Liver (tissue), 3 donors: Measurements from ENCODE around the gene DTWD2.

Experiments used
- GABPA ChIP-seq, 2 donors: IDR thresholded peaks in 1 of 2; conservative IDR thresholded peaks in 1 of 2; 2 replicates each; pipeline ENCODE4 v1.6.1; 2016; ENCODE audit warnings: antibody characterized with exemption in 2 of 2, mild to moderate bottlenecking in 1 of 2, moderate library complexity in 1 of 2
- JUND ChIP-seq, 2 donors: IDR thresholded peaks; 2 replicates each; pipeline ENCODE4 v1.6.1; 2016; ENCODE audit warnings: antibody characterized with exemption in 2 of 2
- RXRA ChIP-seq, 2 donors: IDR thresholded peaks; 2 replicates each; pipeline ENCODE4 v1.6.1; 2017 to 2018; ENCODE audit warnings: antibody characterized with exemption in 2 of 2, mild to moderate bottlenecking in 1 of 2
- TAF1 ChIP-seq: conservative IDR thresholded peaks from 2 replicates; pipeline ENCODE4 v1.6.1; 2016; ENCODE audit warnings: antibody characterized with exemption, mild to moderate bottlenecking
- TF ChIP-seq, protein P1 (sequence below): fragments of 150-350 bp; IDR thresholded peaks from 2 replicates; pipeline ENCODE4 v1.5.1; 2017; ENCODE audit warnings: improper control_type of control experiment, low read depth, low read length; ENCODE audit not compliant: missing input control
- TF ChIP-seq, protein P2 (sequence below): IDR thresholded peaks from 2 replicates; pipeline ENCODE4 v1.6.1; 2016; ENCODE audit warnings: antibody characterized with exemption
- TF ChIP-seq, protein P3 (sequence below): IDR thresholded peaks from 2 replicates; pipeline ENCODE4 v1.6.1; 2016; ENCODE audit warnings: antibody characterized with exemption
- TF ChIP-seq, protein P4 (sequence below): IDR thresholded peaks from 2 replicates; pipeline ENCODE4 v1.6.1; 2016; ENCODE audit warnings: antibody characterized with exemption, mild to moderate bottlenecking
- TF ChIP-seq, protein P5 (sequence below): IDR thresholded peaks from 2 replicates; pipeline ENCODE4 v1.6.1; 2016; ENCODE audit warnings: antibody characterized with exemption
- donor health status: healthy.
- donor health status: healthy.

DNA sequence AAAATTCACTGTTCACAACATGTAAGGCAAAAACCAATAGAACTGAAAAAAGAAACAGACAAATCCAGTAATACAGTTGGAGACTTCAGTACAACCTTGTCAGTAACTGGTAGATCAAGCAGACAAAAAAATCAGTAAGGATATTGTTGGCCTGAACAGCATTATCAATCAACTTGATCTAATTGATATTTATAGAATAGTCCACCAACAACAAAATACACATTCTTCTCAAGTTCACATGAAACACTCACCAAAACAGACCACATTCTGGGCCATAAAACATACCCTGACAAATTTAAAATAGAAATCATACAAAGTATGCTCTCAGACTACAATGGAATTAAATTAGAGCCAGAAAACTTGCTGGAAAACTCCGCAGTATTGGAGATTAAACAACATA lies 56.8 kb downstream of the DTWD2 start:
- TF ChIP-seq, protein P1, sequence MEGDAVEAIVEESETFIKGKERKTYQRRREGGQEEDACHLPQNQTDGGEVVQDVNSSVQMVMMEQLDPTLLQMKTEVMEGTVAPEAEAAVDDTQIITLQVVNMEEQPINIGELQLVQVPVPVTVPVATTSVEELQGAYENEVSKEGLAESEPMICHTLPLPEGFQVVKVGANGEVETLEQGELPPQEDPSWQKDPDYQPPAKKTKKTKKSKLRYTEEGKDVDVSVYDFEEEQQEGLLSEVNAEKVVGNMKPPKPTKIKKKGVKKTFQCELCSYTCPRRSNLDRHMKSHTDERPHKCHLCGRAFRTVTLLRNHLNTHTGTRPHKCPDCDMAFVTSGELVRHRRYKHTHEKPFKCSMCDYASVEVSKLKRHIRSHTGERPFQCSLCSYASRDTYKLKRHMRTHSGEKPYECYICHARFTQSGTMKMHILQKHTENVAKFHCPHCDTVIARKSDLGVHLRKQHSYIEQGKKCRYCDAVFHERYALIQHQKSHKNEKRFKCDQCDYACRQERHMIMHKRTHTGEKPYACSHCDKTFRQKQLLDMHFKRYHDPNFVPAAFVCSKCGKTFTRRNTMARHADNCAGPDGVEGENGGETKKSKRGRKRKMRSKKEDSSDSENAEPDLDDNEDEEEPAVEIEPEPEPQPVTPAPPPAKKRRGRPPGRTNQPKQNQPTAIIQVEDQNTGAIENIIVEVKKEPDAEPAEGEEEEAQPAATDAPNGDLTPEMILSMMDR: no peak
- TF ChIP-seq, protein P2, sequence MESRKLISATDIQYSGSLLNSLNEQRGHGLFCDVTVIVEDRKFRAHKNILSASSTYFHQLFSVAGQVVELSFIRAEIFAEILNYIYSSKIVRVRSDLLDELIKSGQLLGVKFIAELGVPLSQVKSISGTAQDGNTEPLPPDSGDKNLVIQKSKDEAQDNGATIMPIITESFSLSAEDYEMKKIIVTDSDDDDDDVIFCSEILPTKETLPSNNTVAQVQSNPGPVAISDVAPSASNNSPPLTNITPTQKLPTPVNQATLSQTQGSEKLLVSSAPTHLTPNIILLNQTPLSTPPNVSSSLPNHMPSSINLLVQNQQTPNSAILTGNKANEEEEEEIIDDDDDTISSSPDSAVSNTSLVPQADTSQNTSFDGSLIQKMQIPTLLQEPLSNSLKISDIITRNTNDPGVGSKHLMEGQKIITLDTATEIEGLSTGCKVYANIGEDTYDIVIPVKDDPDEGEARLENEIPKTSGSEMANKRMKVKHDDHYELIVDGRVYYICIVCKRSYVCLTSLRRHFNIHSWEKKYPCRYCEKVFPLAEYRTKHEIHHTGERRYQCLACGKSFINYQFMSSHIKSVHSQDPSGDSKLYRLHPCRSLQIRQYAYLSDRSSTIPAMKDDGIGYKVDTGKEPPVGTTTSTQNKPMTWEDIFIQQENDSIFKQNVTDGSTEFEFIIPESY: no peak
- TF ChIP-seq, protein P3, sequence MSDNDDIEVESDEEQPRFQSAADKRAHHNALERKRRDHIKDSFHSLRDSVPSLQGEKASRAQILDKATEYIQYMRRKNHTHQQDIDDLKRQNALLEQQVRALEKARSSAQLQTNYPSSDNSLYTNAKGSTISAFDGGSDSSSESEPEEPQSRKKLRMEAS: no peak
- no peak for TF ChIP-seq JUND (IDR thresholded peaks at IDR 0.05)
- TF ChIP-seq, protein P4, sequence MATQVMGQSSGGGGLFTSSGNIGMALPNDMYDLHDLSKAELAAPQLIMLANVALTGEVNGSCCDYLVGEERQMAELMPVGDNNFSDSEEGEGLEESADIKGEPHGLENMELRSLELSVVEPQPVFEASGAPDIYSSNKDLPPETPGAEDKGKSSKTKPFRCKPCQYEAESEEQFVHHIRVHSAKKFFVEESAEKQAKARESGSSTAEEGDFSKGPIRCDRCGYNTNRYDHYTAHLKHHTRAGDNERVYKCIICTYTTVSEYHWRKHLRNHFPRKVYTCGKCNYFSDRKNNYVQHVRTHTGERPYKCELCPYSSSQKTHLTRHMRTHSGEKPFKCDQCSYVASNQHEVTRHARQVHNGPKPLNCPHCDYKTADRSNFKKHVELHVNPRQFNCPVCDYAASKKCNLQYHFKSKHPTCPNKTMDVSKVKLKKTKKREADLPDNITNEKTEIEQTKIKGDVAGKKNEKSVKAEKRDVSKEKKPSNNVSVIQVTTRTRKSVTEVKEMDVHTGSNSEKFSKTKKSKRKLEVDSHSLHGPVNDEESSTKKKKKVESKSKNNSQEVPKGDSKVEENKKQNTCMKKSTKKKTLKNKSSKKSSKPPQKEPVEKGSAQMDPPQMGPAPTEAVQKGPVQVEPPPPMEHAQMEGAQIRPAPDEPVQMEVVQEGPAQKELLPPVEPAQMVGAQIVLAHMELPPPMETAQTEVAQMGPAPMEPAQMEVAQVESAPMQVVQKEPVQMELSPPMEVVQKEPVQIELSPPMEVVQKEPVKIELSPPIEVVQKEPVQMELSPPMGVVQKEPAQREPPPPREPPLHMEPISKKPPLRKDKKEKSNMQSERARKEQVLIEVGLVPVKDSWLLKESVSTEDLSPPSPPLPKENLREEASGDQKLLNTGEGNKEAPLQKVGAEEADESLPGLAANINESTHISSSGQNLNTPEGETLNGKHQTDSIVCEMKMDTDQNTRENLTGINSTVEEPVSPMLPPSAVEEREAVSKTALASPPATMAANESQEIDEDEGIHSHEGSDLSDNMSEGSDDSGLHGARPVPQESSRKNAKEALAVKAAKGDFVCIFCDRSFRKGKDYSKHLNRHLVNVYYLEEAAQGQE: no peak
- TF ChIP-seq, protein P5, sequence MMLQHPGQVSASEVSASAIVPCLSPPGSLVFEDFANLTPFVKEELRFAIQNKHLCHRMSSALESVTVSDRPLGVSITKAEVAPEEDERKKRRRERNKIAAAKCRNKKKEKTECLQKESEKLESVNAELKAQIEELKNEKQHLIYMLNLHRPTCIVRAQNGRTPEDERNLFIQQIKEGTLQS: no peak
- no peak for TF ChIP-seq TAF1
- no peak for TF ChIP-seq RXRA (IDR thresholded peaks at IDR 0.05)
- TF ChIP-seq GABPA (IDR thresholded peaks at IDR 0.05 in 1 of 2, conservative IDR thresholded peaks at IDR 0.05 in 1 of 2): no peak
